Parathyroid adenoma (tissue), 2 donors: ENCODE data around the gene RPGRIP1.

Experiments
- H2AFZ ChIP-seq: fragments of 300-600 bp; sonication (generic); one replicate; pipeline ENCODE4 v1.7.0; 2017; ENCODE audit warnings: antibody characterized with exemption, mild to moderate bottlenecking
- H3K27ac ChIP-seq: fragments of 300-600 bp; sonication (generic); one replicate; pipeline ENCODE4 v1.7.0; 2017
- H3K27me3 ChIP-seq: fragments of 300-600 bp; sonication (generic); one replicate; pipeline ENCODE4 v1.7.0; 2017; ENCODE audit warnings: low read length; ENCODE audit not compliant: control insufficient read depth, insufficient read depth
- H3K36me3 ChIP-seq: fragments of 300-600 bp; sonication (generic); one replicate; pipeline ENCODE4 v1.7.0; 2017; ENCODE audit warnings: low read length; ENCODE audit not compliant: control insufficient read depth, insufficient read depth
- H3K4me1 ChIP-seq: fragments of 300-600 bp; sonication (generic); one replicate; pipeline ENCODE4 v1.7.0; 2017; ENCODE audit warnings: control low read depth
- H3K4me2 ChIP-seq: fragments of 300-600 bp; sonication (generic); one replicate; pipeline ENCODE4 v1.7.0; 2017; ENCODE audit warnings: low read length
- H3K4me3 ChIP-seq: fragments of 300-600 bp; sonication (generic); one replicate; pipeline ENCODE4 v1.7.0; 2017; ENCODE audit warnings: low read depth, low read length
- H3K79me2 ChIP-seq: fragments of 300-600 bp; sonication (generic); one replicate; pipeline ENCODE4 v1.7.0; 2017; ENCODE audit warnings: control low read depth
- H3K9ac ChIP-seq: fragments of 300-600 bp; sonication (generic); one replicate; pipeline ENCODE4 v1.7.0; 2017; ENCODE audit warnings: mild to moderate bottlenecking
- H3K9me3 ChIP-seq: fragments of 300-600 bp; sonication (generic); one replicate; pipeline ENCODE4 v1.7.0; 2017; ENCODE audit warnings: low read length; ENCODE audit not compliant: control insufficient read depth
- CTCF ChIP-seq: fragments of 300-600 bp; sonication (generic); IDR thresholded peaks from one replicate; pipeline ENCODE4 v1.7.0; 2017; ENCODE audit warnings: antibody characterized with exemption, mild to moderate bottlenecking
- donor health status: primary hyperparathyroidism.

The RPGRIP1 gene

GRCh38 chr14:21244544-21244943 is 35.3 kb upstream of the RPGRIP1 start:
- H3K79me2 ChIP-seq: peaks cover 77% of the 10 kb centered on the region
- no peaks in the 10 kb centered on the region for H3K36me3 ChIP-seq
- peaks cover 19% of the 10 kb centered on the region for H3K4me1 ChIP-seq
- TF ChIP-seq CTCF: no peak
- no peak overlapping the region for H3K4me3 ChIP-seq
- H3K9ac ChIP-seq: no peak overlapping the region
- H3K9me3 ChIP-seq: no peaks in the 10 kb centered on the region
- no peak overlapping the region for H3K27ac ChIP-seq
- no peak overlapping the region for H2AFZ ChIP-seq
- H3K4me2 ChIP-seq: no peak overlapping the region
- no peaks in the 10 kb centered on the region for H3K27me3 ChIP-seq

- H3K27ac ChIP-seq: no peak overlapping the region
- H3K4me3 ChIP-seq: no peak overlapping the region
- H3K9ac ChIP-seq: no peak overlapping the region
- no peak overlapping the region for H2AFZ ChIP-seq
- no peak for TF ChIP-seq CTCF
- H3K9me3 ChIP-seq: no peaks in the 10 kb centered on the region
- H3K79me2 ChIP-seq: peaks cover 76% of the 10 kb centered on the region
- no peak overlapping the region for H3K4me2 ChIP-seq
- H3K27me3 ChIP-seq: no peaks in the 10 kb centered on the region
- H3K36me3 ChIP-seq: no peaks in the 10 kb centered on the region
- peaks cover 19% of the 10 kb centered on the region for H3K4me1 ChIP-seq
These were observed 34.1 kb upstream of the RPGRIP1 start for GRCh38 chr14:21245813-21246212.

DNA sequence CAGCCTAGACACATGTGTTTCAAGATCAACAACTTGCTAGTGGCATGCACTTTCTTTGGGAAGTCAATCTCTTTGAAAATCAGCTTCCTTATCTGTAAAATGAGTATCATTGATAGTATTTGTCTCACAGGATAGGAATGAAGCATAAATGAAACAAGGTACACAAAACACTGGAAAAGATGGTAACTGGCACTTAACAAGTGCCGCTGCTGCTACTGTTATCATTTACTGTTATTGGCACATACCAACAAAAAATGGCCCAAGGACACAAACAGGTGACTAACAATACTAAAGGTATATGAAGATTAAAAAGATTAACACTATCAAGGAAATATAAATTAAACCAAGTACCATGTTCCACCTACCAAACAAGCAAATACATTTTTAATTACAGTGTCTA is 31.5 kb upstream of the RPGRIP1 start:
- Histone ChIP-seq H3K9ac (no peak overlapping the region), H3K9me3 (no peaks in the 10 kb centered on the region), H3K27me3 (no peaks in the 10 kb centered on the region), H3K79me2 (peaks cover 70% of the 10 kb centered on the region), H3K4me1 (peaks cover 15% of the 10 kb centered on the region), H3K4me2 (no peak overlapping the region), H3K36me3 (no peaks in the 10 kb centered on the region), H3K4me3 (no peak overlapping the region), H2AFZ (no peak overlapping the region), H3K27ac (no peak overlapping the region)
- no peak for TF ChIP-seq CTCF

DNA sequence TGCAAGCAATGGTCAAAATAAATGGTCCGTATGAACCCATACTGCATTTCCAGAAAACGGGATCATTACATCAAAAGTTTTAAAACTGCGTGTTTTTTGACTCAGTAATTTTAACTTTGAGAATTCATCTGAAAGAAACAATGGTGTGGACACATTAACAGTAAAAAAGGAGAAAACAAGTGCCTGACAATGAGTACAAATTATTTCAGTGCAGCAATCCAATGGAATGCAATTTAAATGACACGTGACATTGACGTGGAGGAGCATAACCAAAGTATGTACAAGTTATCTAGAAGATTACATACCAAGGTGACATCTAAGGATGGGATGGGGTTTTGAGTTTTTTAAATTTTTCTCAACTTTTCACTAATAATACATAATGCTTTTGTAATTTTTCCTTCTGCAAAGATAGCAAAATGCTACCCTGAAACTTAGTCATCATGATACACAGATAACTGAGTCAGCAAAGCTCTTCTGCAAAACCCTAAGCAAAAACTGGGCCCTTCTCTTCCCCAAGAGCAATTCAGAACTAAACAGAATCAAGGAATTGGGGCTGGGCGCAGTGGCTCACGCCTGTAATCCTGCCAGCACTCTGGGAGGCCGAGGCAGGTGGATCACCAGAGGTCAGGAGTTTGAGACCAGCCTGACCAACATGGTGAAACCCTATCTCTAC is 31.0 kb upstream of the RPGRIP1 start:
- Histone ChIP-seq H3K79me2 (peaks cover 70% of the 10 kb centered on the region), H3K4me1 (peaks cover 15% of the 10 kb centered on the region), H3K27ac (no peak overlapping the region), H3K9me3 (no peaks in the 10 kb centered on the region), H2AFZ (no peak overlapping the region), H3K4me2 (no peak overlapping the region), H3K4me3 (no peak overlapping the region), H3K9ac (no peak overlapping the region), H3K36me3 (no peaks in the 10 kb centered on the region), H3K27me3 (no peaks in the 10 kb centered on the region)
- TF ChIP-seq CTCF: no peak

GRCh38 chr14:21251215-21251614 is 28.7 kb upstream of the RPGRIP1 start:
- Histone ChIP-seq H3K79me2 (peaks cover 70% of the 10 kb centered on the region), H3K27me3 (no peaks in the 10 kb centered on the region), H3K36me3 (no peaks in the 10 kb centered on the region), H3K27ac (no peak overlapping the region), H2AFZ (no peak overlapping the region), H3K4me2 (no peak overlapping the region), H3K4me3 (no peak overlapping the region), H3K4me1 (peaks cover 17% of the 10 kb centered on the region), H3K9ac (no peak overlapping the region), H3K9me3 (no peaks in the 10 kb centered on the region)
- TF ChIP-seq CTCF: no peak
